ENCODE measurements around the gene TSPEAR. TPM values are rescaled to one million over a fixed set of nuclear protein-coding genes. Genes with fewer than 3 reads are reported as not detected.
A peak's percentile ranks its signal among the peaks of the same experiment; 100 is the strongest.
"Not testable (repeated sequence)": the region's sequence is repeated elsewhere in the genome, so short reads cannot be mapped to it uniquely, and the experiment has no call there.

TSPEAR gene
- total and polyA plus RNA-seq, 7 experiments from 2014 or later: 0.07 TPM; not detected in 6

DNA sequence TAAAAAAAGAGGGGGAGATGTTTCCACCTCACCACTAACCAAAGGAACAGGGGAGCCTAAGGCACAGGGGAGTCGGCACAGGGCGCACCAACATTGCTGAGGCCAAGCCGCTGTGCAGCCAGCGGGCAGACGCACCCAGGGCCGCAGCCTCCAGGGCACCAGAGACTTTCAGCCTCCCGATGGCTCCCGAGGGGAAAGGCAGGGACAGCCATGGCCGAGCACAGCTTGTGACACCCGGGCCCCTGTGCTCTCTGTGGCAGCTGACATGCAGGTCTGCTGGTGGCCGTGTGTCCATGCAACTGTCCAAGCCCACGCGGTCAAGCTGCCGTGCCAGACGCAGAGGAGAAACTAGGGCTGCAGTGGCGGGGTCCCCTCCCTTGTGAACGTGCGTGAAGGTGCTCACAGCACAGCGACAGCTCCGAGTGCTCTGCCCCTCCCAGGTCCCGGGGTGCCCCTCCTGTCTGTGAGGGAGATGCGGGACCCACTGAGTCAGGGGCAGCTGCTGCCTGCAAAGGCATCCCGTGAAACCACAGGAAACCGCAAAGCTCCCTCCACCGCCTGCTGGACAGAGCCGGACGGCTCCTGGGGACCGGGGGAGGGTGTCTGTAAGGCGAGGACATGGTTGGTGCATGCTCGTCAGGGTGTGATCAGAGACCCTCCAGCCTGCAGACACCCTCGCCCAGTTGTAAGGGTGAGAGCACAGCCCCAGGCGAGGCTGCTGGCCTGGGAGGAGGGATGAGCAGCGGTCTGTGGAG, 62.6 kb downstream of the TSPEAR start:
- no peak overlapping the region for H3K4me3 Mint-ChIP-seq
- peaks cover 10 to 15% (median 12%) of the 10 kb centered on the region in 5 donors for H3K36me3 Mint-ChIP-seq
- H3K9me3 Mint-ChIP-seq: peaks cover 0 to 32% (median 17%) of the 10 kb centered on the region in 11 donors
- H3K27ac Mint-ChIP-seq: no peak overlapping the region
- DNase-seq: no peak
- ATAC-seq: no peak
- Histone ChIP-seq H3K36me3 (ENCODE audit: control insufficient read depth in 2 of 3, insufficient read depth in 3 of 3, low read length in 3 of 3) (no peaks in the 10 kb centered on the region), H3K9me3 (ENCODE audit: control insufficient read depth in 2 of 3, low read length in 3 of 3) (peaks cover 0 to 10% (median 6%) of the 10 kb centered on the region in 3 experiments), H3K27me3 (ENCODE audit: control insufficient read depth in 2 of 2, insufficient read depth in 2 of 2, low read length in 2 of 2) (no peaks in the 10 kb centered on the region), H3K27ac (ENCODE audit: low read depth, low read length) (no peak overlapping the region), H3K4me3 (ENCODE audit: low read length) (no peak overlapping the region), H3K4me1 (ENCODE audit: control insufficient read depth in 2 of 2, insufficient read depth in 2 of 2, low read length in 2 of 2) (peaks cover 3% of the 10 kb centered on the region in 2 donors)
- ChIA-PET CTCF (no interaction called here), POLR2A (no interaction called here)
- intact Hi-C loops (cut with micrococcal nuclease): no loop called here
- H3K4me1 Mint-ChIP-seq: peaks cover 3 to 17% (median 14%) of the 10 kb centered on the region in 7 donors
- H3K27me3 Mint-ChIP-seq: no peaks in the 10 kb centered on the region

DNA sequence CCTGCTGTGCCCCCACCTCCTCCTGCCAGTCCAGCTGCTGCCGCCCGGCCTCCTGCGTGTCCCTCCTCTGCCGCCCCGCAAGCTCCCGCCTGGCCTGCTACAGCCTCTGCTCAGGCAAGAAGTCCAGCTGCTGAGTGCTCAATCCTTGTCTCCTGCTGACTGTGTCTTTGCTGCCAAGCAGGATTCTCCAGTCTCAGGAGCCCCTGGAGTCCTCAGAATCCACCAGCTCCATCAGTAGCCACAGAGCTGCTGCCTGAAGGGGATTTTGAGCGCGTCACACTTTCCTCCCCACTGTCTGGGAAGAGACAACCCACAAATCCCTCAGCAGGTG, 64.2 kb downstream of the TSPEAR start:
- POLR2A ChIA-PET: interaction anchor here (0.9 kb wide), 1 partner anchor 11 kb away, joined by 3 read pairs; the partner anchor contains the start of gene KRTAP12-3

DNA sequence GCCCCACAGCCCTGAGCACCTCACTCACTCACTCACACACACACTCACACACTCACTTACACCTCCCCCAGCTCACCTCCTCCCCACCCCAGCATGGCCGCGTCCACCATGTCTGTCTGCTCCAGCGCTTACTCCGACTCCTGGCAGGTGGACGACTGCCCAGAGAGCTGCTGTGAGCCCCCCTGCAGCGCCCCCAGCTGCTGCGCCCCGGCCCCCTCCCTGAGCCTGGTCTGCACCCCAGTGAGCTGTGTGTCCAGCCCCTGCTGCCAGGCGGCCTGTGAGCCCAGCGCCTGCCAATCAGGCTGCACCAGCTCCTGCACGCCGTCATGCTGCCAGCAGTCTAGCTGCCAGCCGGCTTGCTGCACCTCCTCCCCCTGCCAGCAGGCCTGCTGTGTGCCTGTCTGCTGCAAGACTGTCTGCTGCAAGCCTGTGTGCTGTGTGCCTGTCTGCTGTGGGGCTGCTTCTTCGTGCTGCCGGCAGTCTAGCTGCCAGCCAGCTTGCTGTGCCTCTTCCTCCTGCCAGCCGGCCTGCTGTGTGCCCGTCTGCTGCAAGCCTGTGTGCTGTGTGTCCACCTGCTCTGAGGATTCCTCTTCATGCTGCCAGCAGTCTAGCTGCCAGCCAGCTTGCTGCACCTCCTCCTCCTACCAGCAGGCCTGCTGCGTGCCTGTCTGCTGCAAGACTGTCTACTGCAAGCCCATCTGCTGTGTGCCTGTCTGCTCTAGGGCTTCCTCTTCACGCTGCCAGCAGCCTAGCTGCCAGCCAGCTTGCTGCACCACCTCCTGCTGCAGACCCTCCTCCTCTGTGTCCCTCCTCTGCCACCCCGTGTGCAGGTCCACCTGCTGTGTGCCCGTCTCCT, 64.8 kb downstream of the TSPEAR start, which contains the start of gene KRTAP10-11:
TSS of gene KRTAP10-11 (plus strand) at position 49 of the 856 bp plus-strand sequence. CDS start at position 94, 45 bp downstream.
- Mint-ChIP-seq H3K36me3 (peaks cover 10 to 28% (median 11%) of the 10 kb centered on the region in 5 donors), H3K9me3 (peaks cover 4 to 37% (median 27%) of the 10 kb centered on the region in 11 donors), H3K4me1 (peaks cover 0 to 10% (median 8%) of the 10 kb centered on the region in 7 donors), H3K27ac (peak within 1 kb of the TSS in 2 of 9 donors; percentile 48 to 83)
- H3K4me3 ChIP-seq (ENCODE audit: low read length); ATAC-seq; H3K4me3 Mint-ChIP-seq; H3K27me3 ChIP-seq (ENCODE audit: control insufficient read depth in 2 of 2, insufficient read depth in 2 of 2, low read length in 2 of 2); H3K27ac ChIP-seq (ENCODE audit: low read depth, low read length); H3K36me3 ChIP-seq (ENCODE audit: control insufficient read depth in 2 of 3, insufficient read depth in 3 of 3, low read length in 3 of 3); H3K4me1 ChIP-seq (ENCODE audit: control insufficient read depth in 2 of 2, insufficient read depth in 2 of 2, low read length in 2 of 2); H3K27me3 Mint-ChIP-seq; DNase-seq; intact Hi-C loops (cut with micrococcal nuclease): not testable (repeated sequence)
- ChIA-PET CTCF (interaction anchor here (1.0 to 1.1 kb wide), 2 partner anchors 9 to 136 kb away, joined by 3 read pairs; partner anchors contain the start of gene KRTAP10-10), POLR2A (interaction anchor here (0.9 kb wide), 1 partner anchor 11 kb away, joined by 3 read pairs; the partner anchor contains the start of gene KRTAP12-3)
- peaks cover 0 to 15% (median 6%) of the 10 kb centered on the region in 3 experiments for H3K9me3 ChIP-seq (ENCODE audit: control insufficient read depth in 2 of 3, low read length in 3 of 3)

More for the DNA sequence above, 64.2 kb downstream of the TSPEAR start:
- peaks cover 8 to 24% (median 10%) of the 10 kb centered on the region in 5 donors for H3K36me3 Mint-ChIP-seq
- peaks cover 0 to 10% (median 8%) of the 10 kb centered on the region in 7 donors for H3K4me1 Mint-ChIP-seq
- H3K9me3 Mint-ChIP-seq: peaks cover 4 to 36% (median 25%) of the 10 kb centered on the region in 11 donors
- peak overlapping the region in 2 of 9 donors; percentile 48 to 83 for H3K27ac Mint-ChIP-seq
- no peaks in the 10 kb centered on the region for H3K36me3 ChIP-seq (ENCODE audit: control insufficient read depth in 2 of 3, insufficient read depth in 3 of 3, low read length in 3 of 3)
- H3K27me3 Mint-ChIP-seq: peaks cover 0 to under 1% (median 0%) of the 10 kb centered on the region in 5 donors
- DNase-seq (no peak), ATAC-seq (no peak)
- H3K4me3 ChIP-seq (ENCODE audit: low read length): no peak overlapping the region
- CTCF ChIA-PET: interaction anchor here (1.0 kb wide), 1 partner anchor 10 kb away, joined by 3 read pairs; the partner anchor contains the start of gene KRTAP10-10
- H3K4me3 Mint-ChIP-seq: no peak overlapping the region
- no peaks in the 10 kb centered on the region for H3K4me1 ChIP-seq (ENCODE audit: control insufficient read depth in 2 of 2, insufficient read depth in 2 of 2, low read length in 2 of 2)
- H3K9me3 ChIP-seq (ENCODE audit: control insufficient read depth in 2 of 3, low read length in 3 of 3): peaks cover 0 to 15% (median 6%) of the 10 kb centered on the region in 3 experiments
- intact Hi-C loops (cut with micrococcal nuclease): no loop called here
- no peak overlapping the region for H3K27ac ChIP-seq (ENCODE audit: low read depth, low read length)
- H3K27me3 ChIP-seq (ENCODE audit: control insufficient read depth in 2 of 2, insufficient read depth in 2 of 2, low read length in 2 of 2): no peaks in the 10 kb centered on the region

DNA sequence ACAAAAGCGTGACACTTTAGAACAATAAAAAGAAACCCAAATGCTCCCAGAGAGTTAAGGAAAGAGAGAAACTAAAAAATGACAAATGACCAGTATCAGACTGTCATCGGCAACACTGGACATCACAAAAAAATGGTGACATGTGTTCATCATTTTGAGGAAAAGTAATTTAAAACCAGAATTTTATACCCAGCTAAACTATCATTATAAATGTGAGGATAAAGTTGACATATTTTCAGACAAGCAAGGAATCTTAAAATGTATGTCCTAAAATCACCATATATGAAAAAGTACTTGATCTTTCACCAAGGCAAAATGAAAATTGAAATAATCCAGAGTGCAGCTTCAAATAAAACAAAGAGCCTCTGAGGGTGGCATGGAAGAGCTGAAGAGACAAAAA, 66.5 kb downstream of the TSPEAR start:
- H3K4me1 ChIP-seq (ENCODE audit: control insufficient read depth in 2 of 2, insufficient read depth in 2 of 2, low read length in 2 of 2): no peaks in the 10 kb centered on the region
- H3K27ac ChIP-seq (ENCODE audit: low read depth, low read length): no peak overlapping the region
- Mint-ChIP-seq H3K4me1 (peaks cover 0 to 10% (median 7%) of the 10 kb centered on the region in 7 donors), H3K27ac (peak overlapping the region in 2 of 9 donors; percentile 16 to 45), H3K9me3 (peaks cover 10 to 49% (median 31%) of the 10 kb centered on the region in 11 donors), H3K27me3 (peaks cover 0 to 12% (median 5%) of the 10 kb centered on the region in 5 donors), H3K36me3 (peaks cover 10 to 28% (median 18%) of the 10 kb centered on the region in 5 donors), H3K4me3 (no peak overlapping the region)
- DNase-seq (no peak), ATAC-seq (no peak)
- intact Hi-C loops (cut with micrococcal nuclease): no loop called here
- peaks cover 0 to 23% (median 9%) of the 10 kb centered on the region in 3 experiments for H3K9me3 ChIP-seq (ENCODE audit: control insufficient read depth in 2 of 3, low read length in 3 of 3)
- H3K27me3 ChIP-seq (ENCODE audit: control insufficient read depth in 2 of 2, insufficient read depth in 2 of 2, low read length in 2 of 2): no peaks in the 10 kb centered on the region
- no peak overlapping the region for H3K4me3 ChIP-seq (ENCODE audit: low read length)
- ChIA-PET CTCF (no interaction called here), POLR2A (interaction anchor here (0.8 to 1.6 kb wide), 3 partner anchors 9 to 23 kb away, joined by 3 to 6 read pairs (median 4); partner anchors contain the start of gene KRTAP12-3)
- no peaks in the 10 kb centered on the region for H3K36me3 ChIP-seq (ENCODE audit: control insufficient read depth in 2 of 3, insufficient read depth in 3 of 3, low read length in 3 of 3)

DNA sequence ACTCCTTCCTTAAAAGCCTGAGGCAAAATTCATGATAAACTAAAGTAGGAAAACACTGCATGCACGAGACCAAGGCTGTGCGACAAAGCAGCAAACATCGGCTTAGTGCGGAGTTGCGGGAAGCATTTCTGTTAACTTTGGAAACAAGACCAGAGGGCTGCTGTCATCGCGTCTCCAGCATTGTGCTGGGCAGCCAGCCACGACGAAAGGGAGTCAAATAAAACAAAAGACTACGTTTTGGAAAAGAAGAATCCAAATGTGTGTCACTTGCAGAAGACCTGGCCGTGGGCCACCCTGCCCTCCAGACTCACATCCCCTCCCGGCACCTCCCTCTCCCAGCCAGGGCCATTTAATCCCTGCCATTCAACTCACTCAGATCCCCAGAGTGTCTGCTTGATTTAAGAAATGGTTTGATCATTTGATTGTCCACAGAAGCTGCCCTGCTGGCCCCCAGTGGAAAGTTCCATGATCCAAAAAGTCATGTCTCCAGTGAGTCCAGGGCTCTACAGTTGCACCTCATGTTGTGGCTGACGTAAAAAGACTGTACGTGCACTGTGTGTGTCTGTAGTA, 67.5 kb downstream of the TSPEAR start:
- Mint-ChIP-seq H3K27ac (no peak overlapping the region), H3K4me1 (peaks cover 0 to 10% (median 7%) of the 10 kb centered on the region in 7 donors), H3K9me3 (peaks cover 10 to 51% (median 31%) of the 10 kb centered on the region in 11 donors), H3K36me3 (peaks cover 10 to 28% (median 18%) of the 10 kb centered on the region in 5 donors), H3K27me3 (peaks cover 0 to 14% (median 5%) of the 10 kb centered on the region in 5 donors), H3K4me3 (no peak overlapping the region)
- ChIA-PET POLR2A (no interaction called here), CTCF (no interaction called here)
- DNase-seq (no peak), ATAC-seq (no peak)
- intact Hi-C loops (cut with micrococcal nuclease): no loop called here
- Histone ChIP-seq H3K27ac (ENCODE audit: low read depth, low read length) (no peak overlapping the region), H3K4me1 (ENCODE audit: control insufficient read depth in 2 of 2, insufficient read depth in 2 of 2, low read length in 2 of 2) (no peaks in the 10 kb centered on the region), H3K27me3 (ENCODE audit: control insufficient read depth in 2 of 2, insufficient read depth in 2 of 2, low read length in 2 of 2) (no peaks in the 10 kb centered on the region), H3K4me3 (ENCODE audit: low read length) (no peak overlapping the region), H3K36me3 (ENCODE audit: control insufficient read depth in 2 of 3, insufficient read depth in 3 of 3, low read length in 3 of 3) (no peaks in the 10 kb centered on the region), H3K9me3 (ENCODE audit: control insufficient read depth in 2 of 3, low read length in 3 of 3) (peaks cover 0 to 23% (median 9%) of the 10 kb centered on the region in 3 experiments)

DNA sequence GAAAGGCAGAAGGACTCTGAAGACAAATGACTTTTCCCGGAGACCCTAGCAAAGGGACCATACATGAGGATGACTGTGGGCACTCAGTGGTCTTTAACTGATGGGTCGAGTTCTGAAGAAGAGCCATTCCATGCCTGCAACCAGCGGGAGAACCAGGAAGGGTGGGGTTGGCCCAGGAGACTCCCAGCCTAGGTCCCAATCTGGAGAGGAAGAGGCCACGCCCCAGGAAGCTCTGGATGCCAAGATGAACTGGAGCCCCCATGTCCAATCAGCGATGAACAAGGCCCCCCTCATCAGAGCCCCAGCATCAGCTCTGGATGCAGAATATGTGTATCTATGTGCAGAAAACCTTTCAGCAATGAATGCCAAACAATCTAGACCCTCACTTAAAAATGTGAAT, 70.6 kb downstream of the TSPEAR start:
- H3K9me3 Mint-ChIP-seq: peaks cover 10 to 49% (median 31%) of the 10 kb centered on the region in 11 donors
- Histone ChIP-seq H3K27me3 (ENCODE audit: control insufficient read depth in 2 of 2, insufficient read depth in 2 of 2, low read length in 2 of 2) (no peaks in the 10 kb centered on the region), H3K36me3 (ENCODE audit: control insufficient read depth in 2 of 3, insufficient read depth in 3 of 3, low read length in 3 of 3) (no peaks in the 10 kb centered on the region), H3K4me1 (ENCODE audit: control insufficient read depth in 2 of 2, insufficient read depth in 2 of 2, low read length in 2 of 2) (no peaks in the 10 kb centered on the region), H3K4me3 (ENCODE audit: low read length) (no peak overlapping the region), H3K9me3 (ENCODE audit: control insufficient read depth in 2 of 3, low read length in 3 of 3) (peaks cover 0 to 23% (median 9%) of the 10 kb centered on the region in 3 experiments), H3K27ac (ENCODE audit: low read depth, low read length) (no peak overlapping the region)
- peaks cover 10 to 28% (median 15%) of the 10 kb centered on the region in 5 donors for H3K36me3 Mint-ChIP-seq
- H3K4me1 Mint-ChIP-seq: peaks cover 0 to 6% (median 1%) of the 10 kb centered on the region in 7 donors
- peak overlapping the region in 1 of 9 donors; percentile 62 for H3K27ac Mint-ChIP-seq
- ChIA-PET POLR2A (no interaction called here), CTCF (no interaction called here)
- peaks cover 0 to 14% (median 8%) of the 10 kb centered on the region in 5 donors for H3K27me3 Mint-ChIP-seq
- DNase-seq (no peak), ATAC-seq (no peak)
- intact Hi-C loops (cut with micrococcal nuclease): no loop called here
- H3K4me3 Mint-ChIP-seq: no peak overlapping the region
